B cell (primary cell): ENCODE results near the gene NONO.

Source experiments
- EZH2 ChIP-seq: IDR thresholded peaks from 2 replicates; pipeline ENCODE4 v1.6.1; 2012; ENCODE audit warnings: borderline replicate concordance, low read depth, mild to moderate bottlenecking, moderate library complexity, low read length; ENCODE audit not compliant: insufficient read depth, poor library complexity, severe bottlenecking
- TF ChIP-seq, protein P1 (sequence below): fragments of 200-600 bp; IDR thresholded peaks from one replicate; pipeline ENCODE4 v1.8.0; 2022; ENCODE audit warnings: antibody characterized with exemption, mild to moderate bottlenecking

DNA sequence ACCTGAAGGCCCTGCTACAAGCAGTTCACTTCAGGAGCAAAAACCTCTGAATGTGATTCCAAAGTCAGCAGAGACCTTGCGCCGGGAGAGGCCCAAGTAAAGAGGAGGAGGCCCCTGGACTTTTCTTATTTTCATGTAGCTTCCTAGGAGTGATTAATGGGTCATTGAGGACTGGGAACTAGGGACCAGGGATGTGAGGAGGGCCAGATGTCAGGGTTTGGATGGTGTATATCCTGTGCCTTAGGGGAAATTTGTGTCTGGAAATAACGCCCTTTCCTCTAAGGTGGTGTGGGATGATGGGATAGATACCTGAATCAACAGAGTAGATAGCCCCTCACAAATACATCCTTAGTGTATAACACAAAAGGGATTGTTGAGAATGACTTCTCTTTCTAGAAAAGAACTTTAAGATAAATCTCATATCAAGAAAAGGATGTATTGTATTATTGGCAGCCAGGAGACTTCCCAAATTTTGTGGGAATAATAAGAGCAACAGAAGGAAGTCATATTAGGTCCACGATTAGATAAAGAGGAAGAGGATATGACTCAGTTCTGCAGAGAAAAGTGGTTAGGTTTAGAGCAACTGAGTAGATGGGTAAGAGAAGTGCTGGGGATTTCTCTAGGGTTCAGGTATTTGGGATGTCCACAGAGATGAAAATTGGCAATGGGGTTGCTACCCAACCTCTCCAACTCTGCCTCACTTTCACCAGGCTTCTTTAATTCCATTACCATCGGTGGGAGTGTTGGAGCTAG, 19.2 kb downstream of the NONO start:
- TF ChIP-seq, protein P1, sequence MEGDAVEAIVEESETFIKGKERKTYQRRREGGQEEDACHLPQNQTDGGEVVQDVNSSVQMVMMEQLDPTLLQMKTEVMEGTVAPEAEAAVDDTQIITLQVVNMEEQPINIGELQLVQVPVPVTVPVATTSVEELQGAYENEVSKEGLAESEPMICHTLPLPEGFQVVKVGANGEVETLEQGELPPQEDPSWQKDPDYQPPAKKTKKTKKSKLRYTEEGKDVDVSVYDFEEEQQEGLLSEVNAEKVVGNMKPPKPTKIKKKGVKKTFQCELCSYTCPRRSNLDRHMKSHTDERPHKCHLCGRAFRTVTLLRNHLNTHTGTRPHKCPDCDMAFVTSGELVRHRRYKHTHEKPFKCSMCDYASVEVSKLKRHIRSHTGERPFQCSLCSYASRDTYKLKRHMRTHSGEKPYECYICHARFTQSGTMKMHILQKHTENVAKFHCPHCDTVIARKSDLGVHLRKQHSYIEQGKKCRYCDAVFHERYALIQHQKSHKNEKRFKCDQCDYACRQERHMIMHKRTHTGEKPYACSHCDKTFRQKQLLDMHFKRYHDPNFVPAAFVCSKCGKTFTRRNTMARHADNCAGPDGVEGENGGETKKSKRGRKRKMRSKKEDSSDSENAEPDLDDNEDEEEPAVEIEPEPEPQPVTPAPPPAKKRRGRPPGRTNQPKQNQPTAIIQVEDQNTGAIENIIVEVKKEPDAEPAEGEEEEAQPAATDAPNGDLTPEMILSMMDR = no peak
- TF ChIP-seq EZH2 = no peak
